NB4 (cell line): ENCODE data around the gene SELENOI.

ENCODE experiments used
- CTCF ChIP-seq: IDR thresholded peaks from one replicate; pipeline ENCODE4 v1.5.1; 2012; ENCODE audit warnings: low read depth, low read length
- POLR2A ChIP-seq: IDR thresholded peaks from 2 replicates; pipeline ENCODE4 v1.6.1; 2011; ENCODE audit warnings: mild to moderate bottlenecking; ENCODE audit not compliant: insufficient read length; ENCODE audit errors: extremely low read depth
- TF ChIP-seq, protein P1 (sequence below): IDR thresholded peaks from 2 replicates; pipeline ENCODE4 v1.6.1; 2011; ENCODE audit warnings: low read depth, low read length

DNA sequence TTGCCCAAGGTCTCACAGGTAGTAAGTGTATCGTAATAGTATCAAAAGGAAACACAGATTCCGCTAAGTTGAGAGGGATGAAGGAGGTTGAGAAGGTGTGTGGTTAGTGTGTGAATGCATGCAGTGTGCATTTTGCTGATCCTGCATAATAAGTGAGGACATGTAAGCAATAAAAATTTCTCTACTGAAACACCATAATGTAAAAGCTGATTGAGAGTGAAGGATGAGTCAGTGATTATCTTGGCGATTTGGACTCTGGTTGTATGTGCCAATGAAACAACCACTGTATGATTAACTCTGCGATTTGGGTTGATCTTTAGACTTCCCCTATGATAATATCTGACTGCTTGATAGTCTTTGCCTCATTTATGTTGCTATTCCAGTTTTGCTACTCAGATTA lies 17.4 kb downstream of the SELENOI start:
- no peak for TF ChIP-seq CTCF
- TF ChIP-seq, protein P1, sequence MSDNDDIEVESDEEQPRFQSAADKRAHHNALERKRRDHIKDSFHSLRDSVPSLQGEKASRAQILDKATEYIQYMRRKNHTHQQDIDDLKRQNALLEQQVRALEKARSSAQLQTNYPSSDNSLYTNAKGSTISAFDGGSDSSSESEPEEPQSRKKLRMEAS = no peak
- no peak for TF ChIP-seq POLR2A
